C4-2B (cell line): ENCODE measurements around the gene DNAH14.

ENCODE experiments used
- ZFX ChIP-seq: fragments of 450-650 bp; IDR thresholded peaks from 2 replicates; pipeline ENCODE4 v1.6.1; 2017
- TF ChIP-seq, protein P1 (sequence below): fragments of 450-650 bp; conservative IDR thresholded peaks from 2 replicates; pipeline ENCODE4 v1.5.1; 2017; ENCODE audit warnings: mild to moderate bottlenecking

DNA sequence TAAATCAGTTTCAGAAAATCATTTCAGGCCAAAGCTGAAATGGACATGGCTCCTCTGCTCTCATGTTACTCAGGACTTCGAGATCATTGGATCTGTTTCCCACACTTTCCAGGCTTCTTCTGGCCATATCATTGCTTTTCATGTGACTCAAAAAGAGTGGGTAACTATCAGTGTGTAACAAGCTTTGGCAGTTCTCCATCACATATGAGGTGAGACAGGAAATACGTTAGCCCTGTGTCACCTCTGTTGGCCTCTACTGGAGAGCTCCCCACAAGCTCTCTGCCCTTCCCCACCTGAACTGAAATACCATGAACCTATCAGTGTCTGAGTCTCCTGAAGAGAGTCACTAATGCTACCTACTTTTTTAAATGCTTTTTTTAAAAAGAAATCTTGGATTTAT, 370.1 kb downstream of the DNAH14 start:
- TF ChIP-seq, protein P1, sequence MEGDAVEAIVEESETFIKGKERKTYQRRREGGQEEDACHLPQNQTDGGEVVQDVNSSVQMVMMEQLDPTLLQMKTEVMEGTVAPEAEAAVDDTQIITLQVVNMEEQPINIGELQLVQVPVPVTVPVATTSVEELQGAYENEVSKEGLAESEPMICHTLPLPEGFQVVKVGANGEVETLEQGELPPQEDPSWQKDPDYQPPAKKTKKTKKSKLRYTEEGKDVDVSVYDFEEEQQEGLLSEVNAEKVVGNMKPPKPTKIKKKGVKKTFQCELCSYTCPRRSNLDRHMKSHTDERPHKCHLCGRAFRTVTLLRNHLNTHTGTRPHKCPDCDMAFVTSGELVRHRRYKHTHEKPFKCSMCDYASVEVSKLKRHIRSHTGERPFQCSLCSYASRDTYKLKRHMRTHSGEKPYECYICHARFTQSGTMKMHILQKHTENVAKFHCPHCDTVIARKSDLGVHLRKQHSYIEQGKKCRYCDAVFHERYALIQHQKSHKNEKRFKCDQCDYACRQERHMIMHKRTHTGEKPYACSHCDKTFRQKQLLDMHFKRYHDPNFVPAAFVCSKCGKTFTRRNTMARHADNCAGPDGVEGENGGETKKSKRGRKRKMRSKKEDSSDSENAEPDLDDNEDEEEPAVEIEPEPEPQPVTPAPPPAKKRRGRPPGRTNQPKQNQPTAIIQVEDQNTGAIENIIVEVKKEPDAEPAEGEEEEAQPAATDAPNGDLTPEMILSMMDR = no peak
- TF ChIP-seq ZFX = no peak
